ENCODE measurements around the gene THSD4. TPM values are rescaled to one million over a fixed set of nuclear protein-coding genes. Genes with fewer than 3 reads are reported as not detected.

The THSD4 gene
- total RNA-seq, 2 experiments from 2014 or later, result not detected

- Mint-ChIP-seq H3K4me1 (ENCODE audit: low read depth) (peaks cover 6% of the 10 kb centered on the region), H3K4me3 (no peak overlapping the region), H3K27ac (no peak overlapping the region), H3K36me3 (ENCODE audit: low read depth) (no peaks in the 10 kb centered on the region), H3K9me3 (no peaks in the 10 kb centered on the region), H3K27me3 (peaks cover 2% of the 10 kb centered on the region)
- intact Hi-C loops (cut with micrococcal nuclease), result no loop called here
- ATAC-seq (no peak), DNase-seq (no peak)
- no peak for TF ChIP-seq CTCF (IDR thresholded peaks at IDR 0.05)
- ChIA-PET CTCF (no interaction called here), POLR2A (no interaction called here)
Measured at GRCh38 chr15:71350622-71351378, 235.5 kb downstream of the THSD4 start.

- H3K27ac Mint-ChIP-seq, result no peak overlapping the region
- TF ChIP-seq CTCF (IDR thresholded peaks at IDR 0.05), result no peak
- no peaks in the 10 kb centered on the region for H3K9me3 Mint-ChIP-seq
- ATAC-seq, result no peak
- H3K4me1 Mint-ChIP-seq (ENCODE audit: low read depth), result peaks cover 6% of the 10 kb centered on the region
- no peak for DNase-seq
- peaks cover 5% of the 10 kb centered on the region for H3K27me3 Mint-ChIP-seq
- intact Hi-C loops (cut with micrococcal nuclease), result no loop called here
- CTCF ChIA-PET, result no interaction called here
- H3K4me3 Mint-ChIP-seq, result no peak overlapping the region
- H3K36me3 Mint-ChIP-seq (ENCODE audit: low read depth), result no peaks in the 10 kb centered on the region
- POLR2A ChIA-PET, result no interaction called here
Measured at GRCh38 chr15:71352125-71352524, 236.9 kb downstream of the THSD4 start.

- ATAC-seq (no peak), DNase-seq (no peak)
- intact Hi-C loops (cut with micrococcal nuclease), result no loop called here
- Mint-ChIP-seq H3K4me1 (ENCODE audit: low read depth) (peaks cover 6% of the 10 kb centered on the region), H3K4me3 (no peak overlapping the region), H3K27me3 (peaks cover 5% of the 10 kb centered on the region), H3K9me3 (no peaks in the 10 kb centered on the region), H3K36me3 (ENCODE audit: low read depth) (no peaks in the 10 kb centered on the region), H3K27ac (no peak overlapping the region)
- no peak for TF ChIP-seq CTCF (IDR thresholded peaks at IDR 0.05)
- CTCF ChIA-PET, result no interaction called here
- POLR2A ChIA-PET, result interaction anchor here (1.4 kb wide), 1 partner anchor 12 kb away, joined by 4 read pairs; no protein-coding TSS in a partner anchor
Measured at GRCh38 chr15:71352765-71353164, 237.5 kb downstream of the THSD4 start.

- Mint-ChIP-seq H3K9me3 (no peaks in the 10 kb centered on the region), H3K4me1 (ENCODE audit: low read depth) (peaks cover 6% of the 10 kb centered on the region), H3K27ac (no peak overlapping the region), H3K4me3 (no peak overlapping the region), H3K36me3 (ENCODE audit: low read depth) (no peaks in the 10 kb centered on the region), H3K27me3 (peaks cover 5% of the 10 kb centered on the region)
- TF ChIP-seq CTCF (IDR thresholded peaks at IDR 0.05), result no peak
- ChIA-PET POLR2A (interaction anchor here (1.4 kb wide), 1 partner anchor 11 kb away, joined by 4 read pairs; no protein-coding TSS in a partner anchor), CTCF (interaction anchor here (1.1 kb wide), 1 partner anchor 22 kb away, joined by 3 read pairs; no protein-coding TSS in a partner anchor)
- intact Hi-C loops (cut with micrococcal nuclease), result no loop called here
- DNase-seq (no peak), ATAC-seq (no peak)
Measured at GRCh38 chr15:71353171-71353570, 237.9 kb downstream of the THSD4 start.

GRCh38 chr15:71355268-71355667, 240.0 kb downstream of the THSD4 start:
- intact Hi-C loops (cut with micrococcal nuclease), result no loop called here
- H3K9me3 Mint-ChIP-seq, result no peaks in the 10 kb centered on the region
- H3K4me1 Mint-ChIP-seq (ENCODE audit: low read depth), result peaks cover 6% of the 10 kb centered on the region
- no peak overlapping the region for H3K4me3 Mint-ChIP-seq
- peaks cover 3% of the 10 kb centered on the region for H3K27me3 Mint-ChIP-seq
- no peak overlapping the region for H3K27ac Mint-ChIP-seq
- ChIA-PET CTCF (no interaction called here), POLR2A (no interaction called here)
- no peak for DNase-seq
- no peak for TF ChIP-seq CTCF (IDR thresholded peaks at IDR 0.05)
- H3K36me3 Mint-ChIP-seq (ENCODE audit: low read depth), result no peaks in the 10 kb centered on the region
- ATAC-seq, result no peak

All from activated CD8-positive, alpha-beta T cell treated with anti-CD3 and anti-CD28 coated beads for 36 hours (primary cell).